Nephron (organoid): ENCODE results near the gene LRP1.

ENCODE experiments used
- H3K27ac Mint-ChIP-seq, 3 experiments: 2 replicates each; pipeline ENCODE4 v1.8.0; 2020; ENCODE audit warnings: mixed read lengths in 3 of 3, mild to moderate bottlenecking in 2 of 3, moderate library complexity in 1 of 3
- H3K27me3 Mint-ChIP-seq: 2 replicates; pipeline ENCODE4 v1.8.0; 2021; ENCODE audit warnings: low read depth, mild to moderate bottlenecking, moderate library complexity, mixed read lengths
- H3K36me3 Mint-ChIP-seq: 2 replicates; pipeline ENCODE4 v1.8.0; 2020; ENCODE audit warnings: low read depth, mixed read lengths
- H3K4me1 Mint-ChIP-seq: 2 replicates; pipeline ENCODE4 v1.8.0; 2020; ENCODE audit warnings: mixed read lengths
- H3K4me3 Mint-ChIP-seq, 3 experiments: 2 replicates each; pipeline ENCODE4 v1.8.0; 2020; ENCODE audit warnings: mild to moderate bottlenecking in 3 of 3, mixed read lengths in 3 of 3, moderate library complexity in 2 of 3
- H3K9me3 Mint-ChIP-seq: 2 replicates; pipeline ENCODE4 v1.8.0; 2020; ENCODE audit warnings: mixed read lengths
- CTCF ChIP-seq, 3 experiments: fragments of 200-600 bp; sonication (generic); IDR thresholded peaks; one replicate each; pipeline ENCODE4 v1.5.0; 2021; ENCODE audit warnings: antibody characterized with exemption in 3 of 3; ENCODE audit not compliant: unreplicated experiment in 3 of 3

LRP1 gene

GRCh38 chr12:57127726-57128518, at the start of gene LRP1:
LRP1 (plus strand) TSS chr12:57128483; CDS start chr12:57128965, 482 bp downstream.
- Mint-ChIP-seq H3K36me3 (no peaks in the 10 kb centered on the region), H3K27ac (peak within 1 kb of the TSS; percentile 70 to 100 (median 89)), H3K27me3 (peaks cover 4% of the 10 kb centered on the region), H3K4me3 (peak within 1 kb of the TSS; percentile 94 to 98 (median 96)), H3K4me1 (peaks cover 51% of the 10 kb centered on the region), H3K9me3 (no peaks in the 10 kb centered on the region)
- TF ChIP-seq CTCF (IDR thresholded peaks at IDR 0.05; ENCODE audit: unreplicated experiment in 3 of 3): no peak

- Mint-ChIP-seq H3K27ac (peak within 1 kb of the TSS; percentile 84 to 95 (median 95)), H3K27me3 (no peaks in the 10 kb centered on the region), H3K36me3 (no peaks in the 10 kb centered on the region), H3K9me3 (no peaks in the 10 kb centered on the region), H3K4me3 (peak within 1 kb of the TSS; percentile 91 to 93 (median 91)), H3K4me1 (peaks cover 21% of the 10 kb centered on the region)
- no peak for TF ChIP-seq CTCF (IDR thresholded peaks at IDR 0.05; ENCODE audit: unreplicated experiment in 3 of 3)
Observed at GRCh38 chr12:57078519-57079404, 49.5 kb upstream of the LRP1 start, which contains the start of gene NEMP1. NEMP1 (minus strand) TSS chr12:57078791; CDS start chr12:57078745, 46 bp downstream.

GRCh38 chr12:57079821-57080220, 48.5 kb upstream of the LRP1 start:
- Mint-ChIP-seq H3K36me3 (no peaks in the 10 kb centered on the region), H3K4me1 (peaks cover 26% of the 10 kb centered on the region), H3K27me3 (no peaks in the 10 kb centered on the region), H3K27ac (peak overlapping the region; percentile 84 to 95 (median 95)), H3K9me3 (no peaks in the 10 kb centered on the region), H3K4me3 (peak overlapping the region; percentile 23 to 91 (median 91))
- no peak for TF ChIP-seq CTCF (IDR thresholded peaks at IDR 0.05; ENCODE audit: unreplicated experiment in 3 of 3)

- H3K36me3 Mint-ChIP-seq: no peaks in the 10 kb centered on the region
Observed at GRCh38 chr12:57080855-57081254, 47.4 kb upstream of the LRP1 start.

GRCh38 chr12:57085999-57086492, 42.2 kb upstream of the LRP1 start:
- Mint-ChIP-seq H3K36me3 (peaks cover 11% of the 10 kb centered on the region), H3K27ac (peak overlapping the region; percentile 99 to 100 (median 100))

More at GRCh38 chr12:57080855-57081254, 47.4 kb upstream of the LRP1 start:
- Mint-ChIP-seq H3K4me1 (peaks cover 36% of the 10 kb centered on the region), H3K9me3 (no peaks in the 10 kb centered on the region), H3K27me3 (no peaks in the 10 kb centered on the region), H3K4me3 (no peak overlapping the region), H3K27ac (peak overlapping the region in 2 of 3 experiments; percentile 82)
- no peak for TF ChIP-seq CTCF (IDR thresholded peaks at IDR 0.05; ENCODE audit: unreplicated experiment in 3 of 3)

More at GRCh38 chr12:57085999-57086492, 42.2 kb upstream of the LRP1 start:
- no peak for TF ChIP-seq CTCF (IDR thresholded peaks at IDR 0.05; ENCODE audit: unreplicated experiment in 3 of 3)
- Mint-ChIP-seq H3K27me3 (no peaks in the 10 kb centered on the region), H3K9me3 (no peaks in the 10 kb centered on the region), H3K4me1 (peaks cover 43% of the 10 kb centered on the region), H3K4me3 (peak overlapping the region; percentile 87 to 91 (median 91))
